ENCODE measurements around the gene PRDM2.

The PRDM2 gene

GRCh38 chr1:13801655-13802486 is 101.9 kb downstream of the PRDM2 start:
- Histone ChIP-seq H3K4me3 (ENCODE audit: low read length) (no peak overlapping the region), H3K9me3 (ENCODE audit: control insufficient read depth, low read depth, low read length) (no peaks in the 10 kb centered on the region), H3K9ac (ENCODE audit: low read length) (no peak overlapping the region), H3K4me1 (ENCODE audit: control insufficient read depth, low read depth, low read length) (no peaks in the 10 kb centered on the region), H3K36me3 (ENCODE audit: control insufficient read depth, low read depth, low read length) (no peaks in the 10 kb centered on the region), H3K27me3 (ENCODE audit: control insufficient read depth, insufficient read depth, low read length) (no peaks in the 10 kb centered on the region), H3K27ac (ENCODE audit: low read length) (no peak overlapping the region)

- Histone ChIP-seq H3K9me3 (ENCODE audit: control insufficient read depth, low read depth, low read length) (no peaks in the 10 kb centered on the region), H3K27me3 (ENCODE audit: control insufficient read depth, insufficient read depth, low read length) (no peaks in the 10 kb centered on the region), H3K27ac (ENCODE audit: low read length) (no peak overlapping the region), H3K9ac (ENCODE audit: low read length) (no peak overlapping the region), H3K4me1 (ENCODE audit: control insufficient read depth, low read depth, low read length) (no peaks in the 10 kb centered on the region), H3K4me3 (ENCODE audit: low read length) (no peak overlapping the region), H3K36me3 (ENCODE audit: control insufficient read depth, low read depth, low read length) (no peaks in the 10 kb centered on the region)
These were observed 103.0 kb downstream of the PRDM2 start for GRCh38 chr1:13802782-13803545.

GRCh38 chr1:13803546-13804239 is 103.7 kb downstream of the PRDM2 start:
- no peak overlapping the region for H3K9ac ChIP-seq (ENCODE audit: low read length)
- no peaks in the 10 kb centered on the region for H3K4me1 ChIP-seq (ENCODE audit: control insufficient read depth, low read depth, low read length)
- H3K27me3 ChIP-seq (ENCODE audit: control insufficient read depth, insufficient read depth, low read length): no peaks in the 10 kb centered on the region
- H3K36me3 ChIP-seq (ENCODE audit: control insufficient read depth, low read depth, low read length): no peaks in the 10 kb centered on the region
- H3K9me3 ChIP-seq (ENCODE audit: control insufficient read depth, low read depth, low read length): no peaks in the 10 kb centered on the region
- H3K27ac ChIP-seq (ENCODE audit: low read length): no peak overlapping the region
- no peak overlapping the region for H3K4me3 ChIP-seq (ENCODE audit: low read length)

- no peaks in the 10 kb centered on the region for H3K4me1 ChIP-seq (ENCODE audit: control insufficient read depth, low read depth, low read length)
- H3K4me3 ChIP-seq (ENCODE audit: low read length): no peak overlapping the region
- no peak overlapping the region for H3K27ac ChIP-seq (ENCODE audit: low read length)
- no peak overlapping the region for H3K9ac ChIP-seq (ENCODE audit: low read length)
- no peaks in the 10 kb centered on the region for H3K36me3 ChIP-seq (ENCODE audit: control insufficient read depth, low read depth, low read length)
- no peaks in the 10 kb centered on the region for H3K9me3 ChIP-seq (ENCODE audit: control insufficient read depth, low read depth, low read length)
- no peaks in the 10 kb centered on the region for H3K27me3 ChIP-seq (ENCODE audit: control insufficient read depth, insufficient read depth, low read length)
These were observed 104.2 kb downstream of the PRDM2 start for GRCh38 chr1:13804240-13804633.

- H3K4me3 ChIP-seq (ENCODE audit: low read length): no peak overlapping the region
- H3K36me3 ChIP-seq (ENCODE audit: control insufficient read depth, low read depth, low read length): no peaks in the 10 kb centered on the region
- no peak overlapping the region for H3K27ac ChIP-seq (ENCODE audit: low read length)
- H3K27me3 ChIP-seq (ENCODE audit: control insufficient read depth, insufficient read depth, low read length): no peaks in the 10 kb centered on the region
- H3K9me3 ChIP-seq (ENCODE audit: control insufficient read depth, low read depth, low read length): no peaks in the 10 kb centered on the region
- no peaks in the 10 kb centered on the region for H3K4me1 ChIP-seq (ENCODE audit: control insufficient read depth, low read depth, low read length)
- H3K9ac ChIP-seq (ENCODE audit: low read length): no peak overlapping the region
These were observed 105.4 kb downstream of the PRDM2 start for GRCh38 chr1:13805431-13805830.

GRCh38 chr1:13806108-13806507 is 106.1 kb downstream of the PRDM2 start:
- Histone ChIP-seq H3K36me3 (ENCODE audit: control insufficient read depth, low read depth, low read length) (no peaks in the 10 kb centered on the region), H3K9me3 (ENCODE audit: control insufficient read depth, low read depth, low read length) (no peaks in the 10 kb centered on the region), H3K4me3 (ENCODE audit: low read length) (no peak overlapping the region), H3K9ac (ENCODE audit: low read length) (no peak overlapping the region), H3K27me3 (ENCODE audit: control insufficient read depth, insufficient read depth, low read length) (no peaks in the 10 kb centered on the region), H3K4me1 (ENCODE audit: control insufficient read depth, low read depth, low read length) (no peaks in the 10 kb centered on the region), H3K27ac (ENCODE audit: low read length) (no peak overlapping the region)

- Histone ChIP-seq H3K4me3 (ENCODE audit: low read length) (no peak overlapping the region), H3K9ac (ENCODE audit: low read length) (no peak overlapping the region), H3K4me1 (ENCODE audit: control insufficient read depth, low read depth, low read length) (no peaks in the 10 kb centered on the region), H3K27me3 (ENCODE audit: control insufficient read depth, insufficient read depth, low read length) (no peaks in the 10 kb centered on the region), H3K36me3 (ENCODE audit: control insufficient read depth, low read depth, low read length) (no peaks in the 10 kb centered on the region), H3K9me3 (ENCODE audit: control insufficient read depth, low read depth, low read length) (no peaks in the 10 kb centered on the region), H3K27ac (ENCODE audit: low read length) (no peak overlapping the region)
These were observed 107.2 kb downstream of the PRDM2 start for GRCh38 chr1:13807209-13807608.

- H3K4me3 ChIP-seq (ENCODE audit: low read length): no peak overlapping the region
- no peak overlapping the region for H3K27ac ChIP-seq (ENCODE audit: low read length)
- no peaks in the 10 kb centered on the region for H3K9me3 ChIP-seq (ENCODE audit: control insufficient read depth, low read depth, low read length)
- H3K4me1 ChIP-seq (ENCODE audit: control insufficient read depth, low read depth, low read length): no peaks in the 10 kb centered on the region
- H3K36me3 ChIP-seq (ENCODE audit: control insufficient read depth, low read depth, low read length): no peaks in the 10 kb centered on the region
- H3K9ac ChIP-seq (ENCODE audit: low read length): no peak overlapping the region
- H3K27me3 ChIP-seq (ENCODE audit: control insufficient read depth, insufficient read depth, low read length): no peaks in the 10 kb centered on the region
These were observed 108.7 kb downstream of the PRDM2 start for GRCh38 chr1:13808729-13809131.

- no peak overlapping the region for H3K27ac ChIP-seq (ENCODE audit: low read length)
- H3K9me3 ChIP-seq (ENCODE audit: control insufficient read depth, low read depth, low read length): no peaks in the 10 kb centered on the region
- no peaks in the 10 kb centered on the region for H3K27me3 ChIP-seq (ENCODE audit: control insufficient read depth, insufficient read depth, low read length)
- no peak overlapping the region for H3K9ac ChIP-seq (ENCODE audit: low read length)
- H3K4me3 ChIP-seq (ENCODE audit: low read length): no peak overlapping the region
- no peaks in the 10 kb centered on the region for H3K36me3 ChIP-seq (ENCODE audit: control insufficient read depth, low read depth, low read length)
- H3K4me1 ChIP-seq (ENCODE audit: control insufficient read depth, low read depth, low read length): no peaks in the 10 kb centered on the region
These were observed 109.6 kb downstream of the PRDM2 start for GRCh38 chr1:13809461-13810159.

GRCh38 chr1:13812456-13813397 is 112.7 kb downstream of the PRDM2 start:
- Histone ChIP-seq H3K4me1 (ENCODE audit: control insufficient read depth, low read depth, low read length) (no peaks in the 10 kb centered on the region), H3K27me3 (ENCODE audit: control insufficient read depth, insufficient read depth, low read length) (no peaks in the 10 kb centered on the region), H3K9me3 (ENCODE audit: control insufficient read depth, low read depth, low read length) (no peaks in the 10 kb centered on the region), H3K27ac (ENCODE audit: low read length) (no peak overlapping the region), H3K9ac (ENCODE audit: low read length) (no peak overlapping the region), H3K4me3 (ENCODE audit: low read length) (no peak overlapping the region), H3K36me3 (ENCODE audit: control insufficient read depth, low read depth, low read length) (no peaks in the 10 kb centered on the region)
